Measurements from ENCODE around the gene CAND2. TPM values are rescaled to one million over a fixed set of nuclear protein-coding genes. Genes with fewer than 3 reads are reported as not detected.
"Not testable (repeated sequence)": the region's sequence is repeated elsewhere in the genome, so short reads cannot be mapped to it uniquely, and the experiment has no call there.

CAND2 gene
- total RNA-seq, 1 donor from 2014 or later: 16.8 TPM

DNA sequence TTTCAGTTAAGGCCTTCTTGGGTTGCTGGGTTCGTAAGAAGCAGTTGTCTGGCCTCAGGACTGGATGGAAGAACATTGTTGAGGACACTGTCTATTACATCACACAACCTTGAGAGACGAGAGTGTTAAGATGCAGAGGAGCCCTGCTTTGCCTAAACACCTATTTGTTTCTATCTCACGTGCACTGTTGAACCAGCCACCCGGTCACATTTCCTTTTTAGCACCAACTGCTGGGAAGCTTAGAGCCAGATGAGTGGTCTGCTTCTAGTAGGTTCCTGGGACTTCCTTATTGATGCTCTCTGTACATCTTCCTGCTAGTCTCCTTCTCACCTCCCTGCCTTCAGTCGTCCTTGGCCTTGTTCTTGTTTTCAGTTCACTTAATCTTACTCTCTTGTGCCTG is 22.3 kb downstream of the CAND2 start:
- DNase-seq (ENCODE audit: low spot score): no peak
- ATAC-seq: no peak
- intact Hi-C loops (cut with DNase I): no loop called here

DNA sequence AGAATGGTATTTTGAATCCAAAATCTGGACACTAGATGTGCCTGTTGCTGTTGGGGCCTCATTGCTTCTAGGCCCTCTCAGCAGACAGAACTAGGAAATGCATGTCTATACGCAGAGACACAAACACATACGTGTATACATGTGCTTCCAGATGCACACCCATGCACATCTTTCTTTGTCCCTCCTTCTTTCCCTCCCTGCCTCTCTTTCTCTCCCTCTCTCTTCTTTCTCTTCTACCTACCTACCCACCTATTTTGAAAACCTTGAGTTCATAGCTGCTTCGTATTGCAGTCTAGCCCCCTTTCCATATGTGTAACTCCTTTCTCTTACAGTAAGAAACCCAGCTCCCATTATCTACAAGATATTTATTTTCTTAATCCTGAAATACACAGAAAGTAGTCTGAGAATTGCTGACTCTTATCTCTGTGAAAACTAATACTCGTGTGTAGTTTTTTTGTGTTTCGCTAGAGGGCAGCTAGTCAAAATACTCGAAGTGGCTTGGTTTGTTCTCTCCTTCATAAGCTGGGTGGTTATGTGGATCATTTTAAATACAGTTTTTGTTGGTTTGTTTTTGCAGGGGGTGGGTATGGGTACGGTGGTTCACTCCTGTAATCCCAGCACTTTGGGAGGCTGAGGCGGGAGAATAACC is 26.4 kb downstream of the CAND2 start:
- ATAC-seq (no peak), DNase-seq (ENCODE audit: low spot score) (no peak)
- intact Hi-C loops (cut with DNase I): no loop called here

GRCh38 chr3:12824299-12824698 is 27.8 kb downstream of the CAND2 start:
- ATAC-seq: no peak

GRCh38 chr3:12825156-12825555 is 28.7 kb downstream of the CAND2 start:
- no peak for ATAC-seq
- no peak for DNase-seq (ENCODE audit: low spot score)
- intact Hi-C loops (cut with DNase I): no loop called here

More at GRCh38 chr3:12824299-12824698, 27.8 kb downstream of the CAND2 start:
- DNase-seq (ENCODE audit: low spot score): no peak
- intact Hi-C loops (cut with DNase I): no loop called here

DNA sequence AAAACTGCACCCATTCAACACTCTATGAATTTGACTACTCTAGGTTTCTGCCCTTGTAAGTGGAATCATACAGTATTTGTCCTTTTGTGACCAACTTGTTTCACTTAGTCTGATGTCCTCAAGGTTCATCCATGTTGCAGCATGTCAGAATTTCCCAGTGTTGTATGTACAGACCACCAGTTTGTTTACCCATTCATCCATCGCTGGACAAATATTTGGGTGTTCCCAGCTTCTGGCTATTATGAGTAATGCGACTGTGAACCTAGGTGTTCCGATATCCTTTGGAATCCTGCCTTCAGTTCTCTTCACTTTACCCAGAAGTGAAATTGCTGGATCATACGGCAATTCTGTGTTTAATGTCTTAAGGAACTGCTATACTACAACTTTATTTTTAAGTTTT is 32.3 kb downstream of the CAND2 start:
- intact Hi-C loops (cut with DNase I): no loop called here

DNA sequence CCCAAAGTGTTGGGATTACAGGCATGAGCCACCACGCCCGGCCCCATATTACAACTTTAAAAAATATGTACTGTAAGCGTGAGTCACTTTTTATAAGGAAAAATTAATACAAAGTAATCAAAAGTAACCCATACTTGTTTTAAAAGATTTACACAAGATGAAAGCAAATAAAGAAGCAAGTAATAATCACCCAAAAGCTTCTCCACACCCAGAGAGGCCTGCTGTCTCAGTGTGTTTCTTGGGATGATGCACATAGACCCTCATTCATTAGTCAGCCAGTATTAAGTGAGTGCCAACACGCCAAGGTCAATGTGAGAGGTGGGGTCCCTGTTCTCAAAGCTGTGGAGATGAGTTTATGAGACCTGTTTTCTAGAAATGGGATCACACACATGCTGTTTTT is 32.9 kb downstream of the CAND2 start:
- ATAC-seq (no peak), DNase-seq (ENCODE audit: low spot score) (no peak)
- intact Hi-C loops (cut with DNase I): no loop called here

More for the DNA sequence above, 32.3 kb downstream of the CAND2 start:
- no peak for DNase-seq (ENCODE audit: low spot score)
- no peak for ATAC-seq

GRCh38 chr3:12829886-12830784 is 33.7 kb downstream of the CAND2 start:
- peak; percentile 47 for ATAC-seq
- no peak for DNase-seq (ENCODE audit: low spot score)
- intact Hi-C loops (cut with DNase I): no loop called here

DNA sequence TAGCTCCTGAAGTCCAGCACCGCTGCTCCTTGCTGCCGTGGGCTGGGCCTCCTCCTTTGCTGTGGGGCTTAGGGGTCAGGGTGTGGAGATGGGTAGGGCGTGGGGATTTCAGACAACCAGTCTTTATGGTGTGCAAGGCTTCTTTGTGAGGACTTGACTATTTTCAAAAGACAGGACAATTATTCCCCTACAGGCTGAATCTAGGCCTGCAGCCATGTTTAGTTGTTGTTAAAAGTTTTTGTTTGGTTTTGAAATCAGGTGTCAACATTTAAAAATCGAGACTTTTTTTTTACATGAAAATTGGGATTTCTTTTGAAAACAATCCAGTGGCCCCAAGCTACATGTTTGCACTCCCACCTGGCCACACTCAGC is 34.3 kb downstream of the CAND2 start:
- DNase-seq (ENCODE audit: low spot score): no peak
- intact Hi-C loops (cut with DNase I): no loop called here
- no peak for ATAC-seq

DNA sequence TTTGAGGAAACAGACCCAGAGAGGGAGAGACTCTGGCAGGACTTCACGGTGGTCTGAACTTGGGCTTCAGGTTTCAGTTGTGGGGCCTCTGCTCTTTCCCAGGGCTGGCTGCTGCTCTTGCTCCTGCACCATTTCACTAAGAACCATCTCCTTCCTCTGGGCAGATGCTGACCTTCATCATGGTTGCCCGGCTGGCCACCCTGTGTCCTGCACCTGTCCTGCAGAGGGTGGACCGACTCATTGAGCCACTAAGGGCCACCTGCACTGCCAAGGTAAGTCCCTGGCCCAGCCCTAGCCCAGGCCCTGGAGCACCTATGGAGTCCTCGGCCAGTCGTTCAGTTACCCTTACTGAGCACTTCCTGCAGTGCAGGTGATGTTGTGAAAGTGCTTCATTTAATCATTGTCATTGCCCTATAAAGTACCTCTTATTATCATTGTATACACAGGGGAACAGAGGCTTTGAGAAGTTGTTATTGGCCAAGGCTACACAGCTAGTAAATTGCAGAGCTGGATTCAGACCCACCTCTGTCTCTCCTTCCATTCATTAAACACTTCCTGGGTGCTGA is 34.9 kb downstream of the CAND2 start:
- ATAC-seq: no peak
- intact Hi-C loops (cut with DNase I): no loop called here

GRCh38 chr3:12832350-12833221 is 36.1 kb downstream of the CAND2 start:
- intact Hi-C loops (cut with DNase I): no loop called here
- DNase-seq (ENCODE audit: low spot score) (no peak), ATAC-seq (no peak)

More for the DNA sequence above, 34.9 kb downstream of the CAND2 start:
- DNase-seq (ENCODE audit: low spot score): no peak

GRCh38 chr3:12833222-12834161 is 37.0 kb downstream of the CAND2 start:
- intact Hi-C loops (cut with DNase I): no loop called here
- ATAC-seq (no peak), DNase-seq (ENCODE audit: low spot score) (no peak)

GRCh38 chr3:12835052-12835665 is 38.7 kb downstream of the CAND2 start:
- intact Hi-C loops (cut with DNase I): no loop called here
- ATAC-seq: no peak
- DNase-seq (ENCODE audit: low spot score): no peak

- DNase-seq (ENCODE audit: low spot score) (no peak), ATAC-seq (no peak)
- intact Hi-C loops (cut with DNase I): no loop called here
Measured at GRCh38 chr3:12837295-12837986, 41.0 kb downstream of the CAND2 start.

DNA sequence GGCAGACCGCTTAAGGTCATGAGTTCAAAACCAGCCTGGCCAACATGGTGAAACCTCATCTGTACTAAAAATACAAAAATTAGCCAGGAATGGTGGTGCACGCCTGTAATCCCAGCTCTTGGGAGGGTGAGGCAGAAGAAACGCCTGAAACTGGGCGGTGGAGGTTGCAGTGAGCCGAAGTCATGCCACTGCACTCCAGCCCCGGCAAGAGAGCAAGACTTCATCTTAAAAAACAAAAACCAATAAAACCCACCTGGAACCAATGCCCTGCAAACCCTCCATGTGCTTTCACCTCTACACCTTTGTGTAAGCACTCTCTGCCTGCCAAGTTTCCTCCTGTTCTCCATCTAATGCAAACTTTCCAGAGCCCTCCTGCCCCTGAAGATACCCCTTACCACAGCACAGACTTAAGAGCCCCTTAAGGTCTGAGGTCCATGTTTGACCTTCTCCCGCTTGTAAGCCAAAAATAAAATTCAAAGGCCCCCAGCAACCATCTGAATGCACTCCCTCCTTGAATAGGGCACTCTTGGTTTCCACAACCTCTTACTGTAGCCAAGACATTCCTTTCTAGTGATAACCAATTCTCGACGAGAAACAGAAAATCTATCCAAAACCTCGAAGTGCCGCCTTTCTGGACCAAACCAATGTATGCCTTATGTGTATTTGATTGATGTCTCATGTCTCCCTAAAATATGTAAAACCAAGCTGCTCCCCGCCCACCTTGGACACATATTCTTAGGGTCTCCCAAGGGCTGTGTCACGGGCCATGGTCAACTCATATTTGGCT is 41.9 kb downstream of the CAND2 start:
- ATAC-seq (no peak), DNase-seq (ENCODE audit: low spot score) (no peak)
- intact Hi-C loops (cut with DNase I): no loop called here

DNA sequence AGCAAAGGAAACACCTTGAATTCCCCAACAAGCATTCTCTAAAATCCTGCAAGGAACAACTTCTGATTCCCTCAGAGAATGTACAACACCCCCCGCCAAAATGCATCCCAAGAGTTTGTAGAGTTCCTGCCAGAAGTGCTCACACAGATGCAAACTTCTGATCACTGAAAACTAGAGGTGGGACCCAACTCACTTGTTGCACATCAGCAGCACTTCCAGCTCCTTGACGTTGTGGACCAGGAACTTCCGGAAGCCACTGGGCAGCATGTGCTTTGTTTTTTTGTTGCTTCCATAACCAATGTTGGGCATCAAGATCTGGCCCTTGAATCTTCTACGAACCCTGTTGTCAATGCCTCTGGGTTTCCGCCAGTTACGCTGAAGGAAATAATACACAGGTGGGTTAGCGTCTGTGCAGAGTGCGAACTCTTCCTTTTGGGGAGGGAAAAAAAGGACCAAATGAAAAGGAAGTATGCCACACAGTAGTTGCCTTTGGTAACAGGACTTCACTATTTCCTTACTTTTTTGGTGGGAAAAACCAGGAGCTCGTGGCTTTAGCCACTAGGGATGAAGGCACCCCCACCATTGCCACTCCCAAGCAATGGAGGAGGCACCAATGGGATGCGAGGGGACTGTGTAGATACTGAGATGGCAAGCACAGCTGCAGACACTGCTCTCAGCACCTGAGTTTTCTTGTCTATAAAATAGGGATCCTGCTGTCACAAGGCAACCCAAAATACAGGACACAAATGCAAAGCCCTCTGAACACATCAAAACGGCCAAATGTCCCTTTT is 42.9 kb downstream of the CAND2 start:
- ATAC-seq: no peak
- DNase-seq (ENCODE audit: low spot score): no peak
- intact Hi-C loops (cut with DNase I): no loop called here

DNA sequence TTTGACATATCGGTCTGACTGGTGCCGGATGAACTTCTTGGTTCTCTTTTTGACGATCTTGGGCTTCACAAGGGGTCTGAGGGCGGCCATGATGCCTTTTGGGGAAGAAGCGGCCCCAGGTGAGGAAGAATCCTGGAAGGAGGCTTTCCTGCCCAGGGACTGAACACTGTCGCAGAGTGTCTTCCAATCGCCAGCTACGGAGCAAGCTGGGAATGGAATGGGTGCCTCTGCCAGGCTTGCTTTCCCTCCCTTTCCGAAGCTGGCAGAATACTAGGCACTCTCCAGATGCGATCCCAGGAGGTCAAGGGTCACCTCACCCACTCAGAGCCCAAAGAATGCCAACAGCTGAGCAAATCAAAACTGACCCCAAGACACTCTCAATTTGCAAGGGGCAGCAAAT is 43.7 kb downstream of the CAND2 start:
- intact Hi-C loops (cut with DNase I); DNase-seq (ENCODE audit: low spot score); ATAC-seq: not testable (repeated sequence)

Measured in sciatic nerve (tissue), 2 donors.